Measurements from ENCODE around the gene GHRL. TPM values are rescaled to one million over a fixed set of nuclear protein-coding genes. Genes with fewer than 3 reads are reported as not detected.

The GHRL gene
- total RNA-seq, 4 donors from 2014 or later: 0.38 to 1.5 TPM; not detected in 2

- intact Hi-C loops (cut with DNase I): no loop called here
- no peak for DNase-seq
- peaks cover 0 to 42% (median 0%) of the 10 kb centered on the region in 3 donors for H3K36me3 ChIP-seq
- H3K9me3 ChIP-seq: peaks cover 0 to 17% (median 14%) of the 10 kb centered on the region in 3 donors
- H3K27me3 ChIP-seq: no peaks in the 10 kb centered on the region
- 65 to 81% methylated on average over 3 of the region's 3 CpGs for WGBS, 2 donors
- no peak overlapping the region for H3K4me3 ChIP-seq
- no peak overlapping the region for H3K27ac ChIP-seq
- H3K4me1 ChIP-seq: peaks cover 1 to 18% (median 3%) of the 10 kb centered on the region in 3 donors
- TF ChIP-seq CTCF (IDR thresholded peaks at IDR 0.05) (no peak), POLR2A (IDR thresholded peaks at IDR 0.05) (no peak)
Observed at GRCh38 chr3:10244009-10244408, 48.7 kb downstream of the GHRL start.

GRCh38 chr3:10242182-10243065, 50.3 kb downstream of the GHRL start:
- Histone ChIP-seq H3K9me3 (peaks cover 0 to 17% (median 14%) of the 10 kb centered on the region in 3 donors), H3K4me1 (peaks cover 0 to 9% (median 0%) of the 10 kb centered on the region in 3 donors), H3K4me3 (no peak overlapping the region), H3K27ac (peak overlapping the region in 2 of 4 donors; percentile 4 to 39), H3K36me3 (peaks cover 0 to 54% (median 0%) of the 10 kb centered on the region in 3 donors), H3K27me3 (no peaks in the 10 kb centered on the region)
- DNase-seq: no peak
- 72 to 81% methylated on average over 6 to 7 of the region's 7 CpGs for WGBS, 2 donors
- intact Hi-C loops (cut with DNase I): no loop called here
- TF ChIP-seq POLR2A (IDR thresholded peaks at IDR 0.05) (no peak), CTCF (IDR thresholded peaks at IDR 0.05) (no peak)

- Histone ChIP-seq H3K36me3 (peaks cover 3 to 69% (median 8%) of the 10 kb centered on the region in 3 donors), H3K4me1 (peaks cover 0 to 6% (median 0%) of the 10 kb centered on the region in 3 donors), H3K27ac (no peak overlapping the region)
Observed at GRCh38 chr3:10240799-10241198, 51.9 kb downstream of the GHRL start.

GRCh38 chr3:10238345-10239183, 54.2 kb downstream of the GHRL start:
- H3K27ac ChIP-seq: no peak overlapping the region
- WGBS, 2 donors: 85 to 87% methylated on average over 9 of the region's 15 CpGs
- H3K4me1 ChIP-seq: peaks cover 0 to 6% (median 0%) of the 10 kb centered on the region in 3 donors
- no peaks in the 10 kb centered on the region for H3K27me3 ChIP-seq
- peaks cover 8 to 75% (median 15%) of the 10 kb centered on the region in 3 donors for H3K36me3 ChIP-seq
- TF ChIP-seq POLR2A (IDR thresholded peaks at IDR 0.05): no peak
- TF ChIP-seq CTCF (IDR thresholded peaks at IDR 0.05): no peak
- no peak for DNase-seq
- no peaks in the 10 kb centered on the region for H3K9me3 ChIP-seq
- intact Hi-C loops (cut with DNase I): no loop called here
- H3K4me3 ChIP-seq: no peak overlapping the region

More at GRCh38 chr3:10240799-10241198, 51.9 kb downstream of the GHRL start:
- intact Hi-C loops (cut with DNase I): no loop called here
- Histone ChIP-seq H3K27me3 (no peaks in the 10 kb centered on the region), H3K9me3 (peaks cover 0 to 16% (median 8%) of the 10 kb centered on the region in 3 donors), H3K4me3 (no peak overlapping the region)
- TF ChIP-seq CTCF (IDR thresholded peaks at IDR 0.05) (no peak), POLR2A (IDR thresholded peaks at IDR 0.05) (no peak)
- no peak for DNase-seq
- WGBS, 2 donors: 74 to 81% methylated on average over 4 to 6 of the region's 6 CpGs

Small RNA genes within 50 kb of the gene (small RNA-seq; reads per million reads assigned to genes)
- gene MIR378B (0 to 0.27 (median 0.08) reads per million in 4 donors), gene RF02126 (0 reads per million in 4 donors)

Other genes with a start within 250 kb of the GHRL start
- not detected for gene FANCD2OS, start 184.7 kb downstream of the GHRL start, total RNA-seq
- gene BRK1, start 177.3 kb downstream of the GHRL start, total RNA-seq: 100 to 1,000 TPM in 2 of 4 donors, 10 to 100 TPM in 2; 52.0 to 134 (median 100) TPM
- gene VHL, start 151.2 kb downstream of the GHRL start, total RNA-seq: 10 to 100 TPM; 30.4 to 38.7 (median 34.4) TPM
- 10 to 100 TPM in 2 of 4 donors, 1 to 10 TPM in 2; 4.4 to 23.3 (median 9.6) TPM for gene IRAK2, start 128.0 kb downstream of the GHRL start, total RNA-seq
- gene TATDN2, start 44.5 kb downstream of the GHRL start, total RNA-seq: 10 to 100 TPM; 12.6 to 20.6 (median 17.1) TPM
- gene SEC13, start 28.2 kb upstream of the GHRL start, total RNA-seq: 100 to 1,000 TPM in 2 of 4 donors, 10 to 100 TPM in 2; 80.3 to 109 (median 94.7) TPM
- under 1 TPM; 0.31 to 0.57 (median 0.42) TPM for gene ATP2B2, start 212.6 kb upstream of the GHRL start, total RNA-seq

All from esophagus squamous epithelium (tissue), 5 donors.